Mucosa of gallbladder (tissue), 1 donor: ENCODE measurements around the gene APOM. TPM values are rescaled to one million over a fixed set of nuclear protein-coding genes. Genes with fewer than 3 reads are reported as not detected.

Source experiments
- DNase-seq: peaks from one replicate; pipeline ENCODE4 v3.0.0-alpha.2; 2020; ENCODE audit warnings: low spot score
- total RNA-seq: library from RNA; stranded (reverse); gene quantifications from one replicate; pipeline ENCODE4 v1.2.1, GENCODE V29; 2021
- donor health status: DM: no; HTN: no; CAD: no.

APOM gene
- total RNA-seq, 1 donor from 2014 or later = 2.2 TPM

GRCh38 chr6:31658158-31658688 is 2.5 kb downstream of the APOM start:
- no peak for DNase-seq

- no peak for DNase-seq
Observed at GRCh38 chr6:31658983-31659648, 3.4 kb downstream of the APOM start.

GRCh38 chr6:31659649-31660380 is 4.1 kb downstream of the APOM start:
- DNase-seq = no peak

GRCh38 chr6:31660381-31661261 is 4.9 kb downstream of the APOM start, which contains the start of gene C6orf47:
Gene C6orf47, minus strand, starts transcription at chr6:31660778. Its CDS starts 831 bp downstream, at chr6:31659947.
- DNase-seq = peak; percentile 84

- no peak for DNase-seq
Observed at GRCh38 chr6:31661262-31662123, 5.8 kb downstream of the APOM start.

- DNase-seq = no peak
Observed at GRCh38 chr6:31662124-31662723, 6.5 kb downstream of the APOM start.

- DNase-seq = no peak
Observed at GRCh38 chr6:31663126-31663960, 7.6 kb downstream of the APOM start.

GRCh38 chr6:31663961-31664789 is 8.5 kb downstream of the APOM start:
- no peak for DNase-seq

GRCh38 chr6:31664790-31665500 is 9.3 kb downstream of the APOM start, which contains the start of gene GPANK1:
Gene GPANK1, minus strand, starts transcription at chr6:31664997. Its CDS starts 519 bp downstream, at chr6:31664478.
- DNase-seq = peak; percentile 95

- DNase-seq = peak; percentile 98
Observed at GRCh38 chr6:31665501-31666336, 10.0 kb downstream of the APOM start, which contains the start of gene CSNK2B. Gene CSNK2B, plus strand, starts transcription at chr6:31666080. Its CDS starts 752 bp downstream, at chr6:31666832.

- no peak for DNase-seq
Observed at GRCh38 chr6:31666337-31666965, 10.8 kb downstream of the APOM start.

- DNase-seq = no peak
Observed at GRCh38 chr6:31669676-31670075, 14.0 kb downstream of the APOM start, which contains the start of gene LY6G5B. Gene LY6G5B, plus strand, starts transcription at chr6:31669976. Its CDS starts 975 bp downstream, at chr6:31670951.

- DNase-seq = no peak
Observed at GRCh38 chr6:31676322-31676903, 20.7 kb downstream of the APOM start.

GRCh38 chr6:31676904-31677303 is 21.2 kb downstream of the APOM start:
- no peak for DNase-seq

GRCh38 chr6:31677955-31678354 is 22.3 kb downstream of the APOM start:
- DNase-seq = no peak
